Naive thymus-derived CD4-positive, alpha-beta T cell (primary cell): ENCODE measurements around the gene CACYBP. TPM values are rescaled to one million over a fixed set of nuclear protein-coding genes. Genes with fewer than 3 reads are reported as not detected.

Experiments
- ATAC-seq: fragments of 150-1000 bp; cut with Tn5 transposase; 2 replicates; pipeline ENCODE4 v1.10.0; 2021; ENCODE audit warnings: mild to moderate bottlenecking, moderate library complexity
- CTCF ChIA-PET: fragments of 350-600 bp; sonication (Branson Sonifier 250); formaldehyde crosslinking; loops from one replicate; lab custom pipeline; 2021; ENCODE audit warnings: antibody characterized with exemption; lab: Charles Lee
- POLR2A ChIA-PET: fragments of 350-600 bp; sonication (Branson Sonifier 250); formaldehyde crosslinking; loops from one replicate; lab custom pipeline; 2021; ENCODE audit warnings: antibody characterized with exemption, inconsistent platforms; lab: Charles Lee
- DNase-seq, 9 donors: peaks; one replicate each; pipeline versions ENCODE4 v3.0.0 to v3.0.0-alpha.2; 2020 to 2022; ENCODE audit warnings: mixed read lengths in 1 of 9
- H3K27ac ChIP-seq: one replicate; pipeline ENCODE4 v1.7.0; 2013; ENCODE audit warnings: mild to moderate bottlenecking, low read depth, low read length, moderate library complexity
- H3K27me3 ChIP-seq, 2 donors: one replicate each; pipeline ENCODE4 v1.7.0; 2013; ENCODE audit warnings: low read length in 2 of 2, mild to moderate bottlenecking in 2 of 2, moderate library complexity in 2 of 2; ENCODE audit not compliant: control insufficient read depth in 2 of 2, insufficient read depth in 2 of 2
- H3K36me3 ChIP-seq, 3 experiments: 1 replicate in 2 of 3; 2 replicates in 1 of 3; pipeline ENCODE4 v1.7.0; 2013; ENCODE audit warnings: low read length in 3 of 3, mild to moderate bottlenecking in 3 of 3, moderate library complexity in 1 of 3; ENCODE audit not compliant: insufficient read depth in 3 of 3, control insufficient read depth in 2 of 3
- H3K4me1 ChIP-seq, 2 donors: one replicate each; pipeline ENCODE4 v1.7.0; 2013; ENCODE audit warnings: low read length in 2 of 2, mild to moderate bottlenecking in 2 of 2, moderate library complexity in 1 of 2; ENCODE audit not compliant: control insufficient read depth in 2 of 2, insufficient read depth in 2 of 2
- H3K4me3 ChIP-seq: 2 replicates; pipeline ENCODE4 v1.7.0; 2013; ENCODE audit warnings: mild to moderate bottlenecking, low read length
- H3K9me3 ChIP-seq, 3 experiments: 1 replicate in 2 of 3; 2 replicates in 1 of 3; pipeline ENCODE4 v1.7.0; 2013; ENCODE audit warnings: low read length in 3 of 3; ENCODE audit not compliant: control insufficient read depth in 2 of 3
- H3K27ac Mint-ChIP-seq, 9 donors: one replicate each; pipeline ENCODE4 v1.8.0; 2020 to 2022; ENCODE audit warnings: mixed read lengths in 9 of 9, mild to moderate bottlenecking in 8 of 9, moderate library complexity in 5 of 9, inconsistent platforms in 2 of 9
- H3K27me3 Mint-ChIP-seq, 5 donors: one replicate each; pipeline ENCODE4 v1.8.0; 2021 to 2022; ENCODE audit warnings: mixed read lengths in 5 of 5, mild to moderate bottlenecking in 1 of 5
- H3K36me3 Mint-ChIP-seq, 5 donors: one replicate each; pipeline ENCODE4 v1.8.0; 2020 to 2022; ENCODE audit warnings: mixed read lengths in 5 of 5, mild to moderate bottlenecking in 3 of 5, inconsistent platforms in 1 of 5
- H3K4me1 Mint-ChIP-seq, 7 donors: one replicate each; pipeline ENCODE4 v1.8.0; 2020 to 2022; ENCODE audit warnings: mixed read lengths in 7 of 7, mild to moderate bottlenecking in 3 of 7, inconsistent platforms in 1 of 7
- H3K4me3 Mint-ChIP-seq, 10 donors: one replicate each; pipeline ENCODE4 v1.8.0; 2020 to 2022; ENCODE audit warnings: mild to moderate bottlenecking in 10 of 10, mixed read lengths in 10 of 10, moderate library complexity in 6 of 10, inconsistent platforms in 2 of 10
- H3K9me3 Mint-ChIP-seq, 11 donors: one replicate each; pipeline ENCODE4 v1.8.0; 2020 to 2022; ENCODE audit warnings: mixed read lengths in 11 of 11, mild to moderate bottlenecking in 4 of 11, inconsistent platforms in 1 of 11, moderate library complexity in 1 of 11
- intact Hi-C, 2 donors: fragments of 100-400 bp; cut with micrococcal nuclease; formaldehyde crosslinking; loops; one replicate each; pipeline ENCODE4 v1.15.1; 2023
- polyA plus RNA-seq, 2 donors: library from polyadenylated mRNA; unstranded; fragments of 300-500 nt; fragmentation: Illumina TruSeq; gene quantifications; one replicate each; pipeline ENCODE4 v1.2.3, GENCODE V29; 2021
- total RNA-seq, 6 experiments: library from RNA in 5 of 6; stranded (reverse) in 5 of 6; gene quantifications; 1 replicate in 5 of 6; 2 replicates in 1 of 6; pipeline ENCODE4 v1.2.3 and lab custom pipeline; 2021 to 2026

Gene CACYBP
- total and polyA plus RNA-seq, 7 experiments from 2014 or later = 70.8 to 192 (median 101) TPM

DNA sequence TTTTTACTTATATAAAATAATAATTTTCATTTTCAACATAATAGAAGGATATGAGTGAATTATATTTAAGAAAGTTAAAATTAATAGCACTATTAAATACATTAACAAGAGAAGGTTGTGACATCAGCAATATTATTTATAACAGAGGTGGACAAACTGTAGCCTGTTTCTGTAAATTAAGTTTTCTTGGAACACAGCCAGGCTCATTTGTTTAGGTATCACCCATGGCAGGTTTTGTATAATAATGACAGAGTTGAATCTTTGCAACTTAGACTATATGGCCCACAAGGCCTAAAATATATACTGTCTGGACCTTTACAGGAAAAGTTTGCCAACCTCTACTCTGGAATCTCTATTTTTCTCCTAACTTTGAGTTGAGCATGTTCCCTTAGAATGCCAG is 42.8 kb upstream of the CACYBP start:
- no peaks in the 10 kb centered on the region for H3K9me3 ChIP-seq
- POLR2A ChIA-PET = interaction anchor here (1.9 to 2.2 kb wide), 3 partner anchors 9 to 42 kb away, joined by 8 to 10 read pairs (median 9); partner anchors contain the start of gene CACYBP
- no peak overlapping the region for H3K27ac ChIP-seq
- Mint-ChIP-seq H3K36me3 (peaks cover 0 to 10% (median 0%) of the 10 kb centered on the region in 5 donors), H3K27me3 (no peaks in the 10 kb centered on the region), H3K4me1 (peaks cover 19 to 43% (median 32%) of the 10 kb centered on the region in 7 donors), H3K9me3 (no peaks in the 10 kb centered on the region), H3K27ac (peak overlapping the region in 6 of 9 donors; percentile 6 to 86 (median 49)), H3K4me3 (peak overlapping the region in 2 of 10 donors; percentile 28 to 41)
- ATAC-seq = no peak
- no peaks in the 10 kb centered on the region for H3K36me3 ChIP-seq
- intact Hi-C loops = loop anchor here in 1 of 2 donors (1.0 kb wide), 1 partner anchor 8 kb away; no protein-coding TSS in a partner anchor
- H3K4me1 ChIP-seq = peaks cover 0 to 14% of the 10 kb centered on the region in 2 donors
- no peak for DNase-seq
- CTCF ChIA-PET = no interaction called here
- H3K4me3 ChIP-seq = no peak overlapping the region
- no peaks in the 10 kb centered on the region for H3K27me3 ChIP-seq

DNA sequence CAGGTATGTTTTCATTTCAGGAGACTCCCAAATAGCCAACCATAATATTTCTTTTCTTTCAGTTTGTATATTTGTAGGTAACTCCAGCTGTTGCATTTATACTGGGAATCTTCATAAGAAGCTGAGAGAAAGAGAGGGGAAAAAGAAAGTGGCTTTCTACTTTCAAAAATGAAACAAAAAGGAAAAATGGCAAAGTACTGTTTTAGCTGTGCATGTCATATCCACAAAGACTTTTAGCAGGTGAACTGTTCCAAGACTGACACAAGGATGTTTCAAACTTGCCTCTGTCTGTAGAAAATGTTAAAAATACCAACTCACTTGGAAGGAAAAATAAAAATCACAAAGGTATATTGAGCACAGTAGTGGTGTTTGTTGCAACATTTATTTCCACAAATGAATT is 41.9 kb upstream of the CACYBP start:
- Mint-ChIP-seq H3K4me3 (peak overlapping the region in 8 of 10 donors; percentile 4 to 82 (median 59)), H3K9me3 (no peaks in the 10 kb centered on the region), H3K36me3 (peaks cover 0 to 10% (median 0%) of the 10 kb centered on the region in 5 donors), H3K27me3 (no peaks in the 10 kb centered on the region), H3K27ac (peak overlapping the region; percentile 69 to 92 (median 84)), H3K4me1 (peaks cover 19 to 43% (median 32%) of the 10 kb centered on the region in 7 donors)
- Histone ChIP-seq H3K9me3 (no peaks in the 10 kb centered on the region), H3K27me3 (no peaks in the 10 kb centered on the region), H3K27ac (peak overlapping the region; percentile 7), H3K4me3 (no peak overlapping the region), H3K36me3 (no peaks in the 10 kb centered on the region), H3K4me1 (peaks cover 0 to 14% of the 10 kb centered on the region in 2 donors)
- DNase-seq (no peak), ATAC-seq (no peak)
- intact Hi-C loops = loop anchor here (1.0 kb wide), 2 partner anchors 7 to 8 kb away; no protein-coding TSS in a partner anchor
- ChIA-PET POLR2A (interaction anchor here (1.9 to 2.2 kb wide), 3 partner anchors 8 to 41 kb away, joined by 8 to 10 read pairs (median 9); partner anchors contain the start of gene CACYBP), CTCF (interaction anchor here (1.5 kb wide), 1 partner anchor 72 kb away, joined by 5 read pairs; no protein-coding TSS in a partner anchor)

DNA sequence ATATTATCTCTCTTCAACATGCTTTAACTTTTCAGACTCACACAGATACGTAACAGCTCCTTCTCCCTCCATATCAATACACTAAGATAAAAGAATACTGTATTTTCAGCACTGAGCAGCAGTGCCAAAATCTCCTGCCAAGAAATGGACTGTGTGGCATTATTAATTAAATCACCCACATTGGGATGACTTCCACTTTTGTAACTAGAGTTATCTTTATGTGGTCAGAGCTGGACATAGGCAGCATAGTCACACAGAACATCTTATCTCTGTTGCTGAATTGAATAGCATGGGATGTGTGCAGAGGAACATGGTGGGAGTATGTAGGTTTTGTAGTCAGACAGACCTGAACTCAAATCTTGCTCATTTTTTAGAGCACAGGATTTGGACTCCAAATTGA is 41.4 kb upstream of the CACYBP start:
- Histone ChIP-seq H3K27ac (no peak overlapping the region), H3K27me3 (no peaks in the 10 kb centered on the region), H3K4me1 (peaks cover 4 to 19% of the 10 kb centered on the region in 2 donors), H3K9me3 (no peaks in the 10 kb centered on the region), H3K4me3 (no peak overlapping the region), H3K36me3 (no peaks in the 10 kb centered on the region)
- ChIA-PET POLR2A (interaction anchor here (1.2 to 2.2 kb wide), 4 partner anchors 8 to 41 kb away, joined by 5 to 10 read pairs (median 8); partner anchors contain the start of gene CACYBP), CTCF (interaction anchor here (1.5 kb wide), 1 partner anchor 71 kb away, joined by 5 read pairs; no protein-coding TSS in a partner anchor)
- ATAC-seq (no peak), DNase-seq (no peak)
- H3K4me1 Mint-ChIP-seq = peaks cover 19 to 46% (median 36%) of the 10 kb centered on the region in 7 donors
- peaks cover 0 to 10% (median 0%) of the 10 kb centered on the region in 5 donors for H3K36me3 Mint-ChIP-seq
- H3K27me3 Mint-ChIP-seq = no peaks in the 10 kb centered on the region
- peak overlapping the region in 5 of 9 donors; percentile 2 to 86 (median 54) for H3K27ac Mint-ChIP-seq
- intact Hi-C loops = loop anchor here in 1 of 2 donors (1.0 kb wide), 1 partner anchor 8 kb away; no protein-coding TSS in a partner anchor
- peak overlapping the region in 4 of 10 donors; percentile 4 to 60 (median 16) for H3K4me3 Mint-ChIP-seq
- no peaks in the 10 kb centered on the region for H3K9me3 Mint-ChIP-seq

DNA sequence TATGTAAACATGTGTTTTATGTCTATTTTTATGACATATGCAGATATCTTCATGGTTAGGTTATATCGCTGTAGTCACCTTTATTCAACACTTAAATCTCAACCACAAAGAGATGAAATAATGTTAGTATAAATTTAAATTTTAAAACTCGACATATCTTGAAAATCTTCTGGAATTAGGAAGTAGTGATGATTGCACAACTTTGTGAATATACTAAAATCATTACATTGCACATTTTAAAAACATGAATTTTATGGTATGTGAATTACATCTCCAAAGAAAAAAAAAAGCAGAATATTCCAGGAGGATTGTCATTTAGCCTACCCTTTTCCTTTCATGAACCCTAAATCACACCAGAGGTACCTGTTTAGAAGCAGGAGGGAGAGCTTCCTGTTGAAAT is 39.4 kb upstream of the CACYBP start:
- intact Hi-C loops = loop anchor here in 1 of 2 donors (10.0 kb wide), 1 partner anchor 234 kb away; the partner anchor contains the start of gene KIAA0040
- POLR2A ChIA-PET = interaction anchor here (1.8 kb wide), 1 partner anchor 23 kb away, joined by 4 read pairs; no protein-coding TSS in a partner anchor
- Histone ChIP-seq H3K9me3 (no peaks in the 10 kb centered on the region), H3K4me3 (no peak overlapping the region), H3K4me1 (peaks cover 22 to 31% of the 10 kb centered on the region in 2 donors), H3K27ac (no peak overlapping the region), H3K36me3 (no peaks in the 10 kb centered on the region), H3K27me3 (no peaks in the 10 kb centered on the region)
- Mint-ChIP-seq H3K4me3 (no peak overlapping the region), H3K9me3 (no peaks in the 10 kb centered on the region), H3K27ac (no peak overlapping the region), H3K36me3 (peaks cover 0 to 10% (median 0%) of the 10 kb centered on the region in 5 donors), H3K27me3 (no peaks in the 10 kb centered on the region), H3K4me1 (peaks cover 18 to 49% (median 40%) of the 10 kb centered on the region in 7 donors)
- DNase-seq = no peak
- ATAC-seq = no peak
- CTCF ChIA-PET = interaction anchor here (0.6 kb wide), 1 partner anchor 22 kb away, joined by 3 read pairs; no protein-coding TSS in a partner anchor

DNA sequence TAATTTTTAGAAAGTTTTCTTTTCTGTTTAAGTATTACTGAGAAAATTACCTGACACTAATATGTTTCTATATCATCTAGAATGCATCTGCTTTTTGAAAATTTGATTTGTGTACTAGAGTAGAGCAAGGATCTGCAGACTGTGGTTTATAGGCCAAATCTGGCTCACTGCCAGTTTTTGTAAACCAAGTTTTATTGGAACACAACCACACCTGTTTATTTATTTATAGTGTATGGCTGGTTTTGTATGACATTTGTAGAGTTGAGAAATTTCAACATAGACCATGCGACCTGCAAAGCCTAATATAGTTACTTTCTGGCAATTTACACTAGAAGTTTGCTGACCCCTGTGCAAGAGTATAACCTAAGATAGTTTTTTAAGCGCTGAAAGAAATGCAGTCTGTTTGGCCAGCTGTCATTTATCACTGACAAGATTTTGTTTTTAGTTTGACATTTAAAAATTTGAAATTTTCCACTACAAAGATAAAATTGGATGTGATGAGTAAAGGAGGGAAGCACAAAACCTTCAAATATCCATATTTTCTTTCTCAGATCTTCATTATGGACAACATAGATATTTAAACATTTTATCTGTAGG is 36.1 kb upstream of the CACYBP start:
- no peaks in the 10 kb centered on the region for H3K9me3 ChIP-seq
- peak overlapping the region; percentile 68 for H3K27ac ChIP-seq
- H3K27ac Mint-ChIP-seq = peak overlapping the region; percentile 87 to 99 (median 91)
- H3K27me3 ChIP-seq = no peaks in the 10 kb centered on the region
- no peaks in the 10 kb centered on the region for H3K27me3 Mint-ChIP-seq
- H3K4me3 ChIP-seq = peak overlapping the region; percentile 39
- peak overlapping the region in 8 of 10 donors; percentile 25 to 92 (median 80) for H3K4me3 Mint-ChIP-seq
- peaks cover 0 to 4% (median 0%) of the 10 kb centered on the region in 5 donors for H3K36me3 Mint-ChIP-seq
- POLR2A ChIA-PET = interaction anchor here (0.6 to 10.7 kb wide), 12 partner anchors 10 to 1140 kb away, joined by 3 to 227 read pairs (median 5); partner anchors contain the start of genes CACYBP and MRPS14
- H3K9me3 Mint-ChIP-seq = peaks cover 0 to 2% (median 0%) of the 10 kb centered on the region in 11 donors
- intact Hi-C loops = loop anchor here (1.0 to 10.0 kb wide), 6 partner anchors 25 to 231 kb away; partner anchors contain the start of genes MRPS14 (in 2 of the 2), CACYBP (in 1 of the 2) and KIAA0040 (in 1 of the 2)
- CTCF ChIA-PET = interaction anchor here (1.0 kb wide), 1 partner anchor 163 kb away, joined by 3 read pairs; no protein-coding TSS in a partner anchor
- DNase-seq (peak in 2 of 9 donors; percentile 11 to 23), ATAC-seq (no peak)
- H3K36me3 ChIP-seq = no peaks in the 10 kb centered on the region
- H3K4me1 ChIP-seq = peaks cover 49 to 51% of the 10 kb centered on the region in 2 donors
- H3K4me1 Mint-ChIP-seq = peaks cover 22 to 56% (median 54%) of the 10 kb centered on the region in 7 donors
